Nephron (organoid): ENCODE measurements around the gene TECPR1.

Source experiments
- H3K27ac Mint-ChIP-seq, 3 experiments: 2 replicates each; pipeline ENCODE4 v1.8.0; 2020; ENCODE audit warnings: mixed read lengths in 3 of 3, mild to moderate bottlenecking in 2 of 3, moderate library complexity in 1 of 3
- H3K27me3 Mint-ChIP-seq: 2 replicates; pipeline ENCODE4 v1.8.0; 2021; ENCODE audit warnings: low read depth, mild to moderate bottlenecking, moderate library complexity, mixed read lengths
- H3K36me3 Mint-ChIP-seq: 2 replicates; pipeline ENCODE4 v1.8.0; 2020; ENCODE audit warnings: low read depth, mixed read lengths
- H3K4me1 Mint-ChIP-seq: 2 replicates; pipeline ENCODE4 v1.8.0; 2020; ENCODE audit warnings: mixed read lengths
- H3K4me3 Mint-ChIP-seq, 3 experiments: 2 replicates each; pipeline ENCODE4 v1.8.0; 2020; ENCODE audit warnings: mild to moderate bottlenecking in 3 of 3, mixed read lengths in 3 of 3, moderate library complexity in 2 of 3
- H3K9me3 Mint-ChIP-seq: 2 replicates; pipeline ENCODE4 v1.8.0; 2020; ENCODE audit warnings: mixed read lengths
- CTCF ChIP-seq, 3 experiments: fragments of 200-600 bp; sonication (generic); IDR thresholded peaks; one replicate each; pipeline ENCODE4 v1.5.0; 2021; ENCODE audit warnings: antibody characterized with exemption in 3 of 3; ENCODE audit not compliant: unreplicated experiment in 3 of 3

Gene TECPR1

GRCh38 chr7:98185101-98185500 lies 66.9 kb downstream of the TECPR1 start:
- H3K27me3 Mint-ChIP-seq: no peaks in the 10 kb centered on the region
- H3K9me3 Mint-ChIP-seq: peaks cover 11% of the 10 kb centered on the region
- no peaks in the 10 kb centered on the region for H3K4me1 Mint-ChIP-seq
- H3K36me3 Mint-ChIP-seq: peaks cover 67% of the 10 kb centered on the region
- H3K27ac Mint-ChIP-seq: no peak overlapping the region
- no peak overlapping the region for H3K4me3 Mint-ChIP-seq
- TF ChIP-seq CTCF (IDR thresholded peaks at IDR 0.05; ENCODE audit: unreplicated experiment in 3 of 3): no peak

DNA sequence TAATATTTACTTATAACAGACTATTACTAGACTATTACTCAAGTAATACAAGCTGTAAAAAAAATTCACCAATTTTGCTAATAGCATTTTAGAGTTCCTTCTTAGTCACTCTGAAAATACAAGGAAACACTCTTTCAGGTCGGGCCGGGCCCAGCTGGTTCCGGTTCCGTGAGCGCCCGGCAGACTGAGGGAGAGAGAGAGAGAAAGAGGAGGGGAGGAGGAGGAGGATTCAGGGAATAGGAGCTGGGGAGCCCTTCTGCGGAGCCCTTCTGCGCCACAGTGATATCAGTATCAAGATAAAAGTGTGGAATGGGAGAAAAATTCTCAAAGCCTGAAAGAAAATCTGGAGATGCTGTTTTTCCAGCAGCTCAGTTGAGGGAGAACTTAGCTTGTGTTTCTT lies 71.3 kb downstream of the TECPR1 start:
- Mint-ChIP-seq H3K9me3 (no peaks in the 10 kb centered on the region), H3K36me3 (peaks cover 35% of the 10 kb centered on the region), H3K4me3 (no peak overlapping the region), H3K27ac (no peak overlapping the region), H3K27me3 (no peaks in the 10 kb centered on the region), H3K4me1 (no peaks in the 10 kb centered on the region)
- TF ChIP-seq CTCF (IDR thresholded peaks at IDR 0.05; ENCODE audit: unreplicated experiment in 3 of 3): no peak

GRCh38 chr7:98178762-98179490 lies 73.1 kb downstream of the TECPR1 start:
- Mint-ChIP-seq H3K4me1 (no peaks in the 10 kb centered on the region), H3K27me3 (no peaks in the 10 kb centered on the region), H3K27ac (no peak overlapping the region), H3K4me3 (no peak overlapping the region), H3K9me3 (no peaks in the 10 kb centered on the region), H3K36me3 (peaks cover 32% of the 10 kb centered on the region)
- no peak for TF ChIP-seq CTCF (IDR thresholded peaks at IDR 0.05; ENCODE audit: unreplicated experiment in 3 of 3)

GRCh38 chr7:98178321-98178720 lies 73.7 kb downstream of the TECPR1 start:
- Mint-ChIP-seq H3K27me3 (no peaks in the 10 kb centered on the region), H3K36me3 (peaks cover 29% of the 10 kb centered on the region), H3K27ac (no peak overlapping the region), H3K4me1 (no peaks in the 10 kb centered on the region), H3K4me3 (no peak overlapping the region), H3K9me3 (no peaks in the 10 kb centered on the region)
- TF ChIP-seq CTCF (IDR thresholded peaks at IDR 0.05; ENCODE audit: unreplicated experiment in 3 of 3): no peak

DNA sequence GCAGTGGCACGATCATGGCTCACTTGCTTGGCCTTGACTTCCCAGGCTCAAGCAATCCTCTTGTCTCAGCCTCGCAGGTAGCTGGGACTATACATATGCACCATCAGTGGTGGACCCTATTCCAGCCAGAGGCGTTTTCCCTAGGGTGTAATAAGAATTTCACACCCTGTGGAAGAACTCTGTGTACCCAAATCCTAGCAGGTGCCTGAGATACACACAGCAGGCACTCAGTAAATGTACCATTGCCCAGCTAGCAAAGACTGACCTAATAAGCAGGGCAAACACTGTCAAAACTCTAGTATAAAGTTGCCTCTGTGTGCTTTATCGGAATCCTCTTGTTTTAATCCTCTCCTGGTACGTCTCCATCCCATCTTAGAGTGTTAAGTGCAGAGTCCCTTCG lies 74.5 kb downstream of the TECPR1 start:
- no peaks in the 10 kb centered on the region for H3K9me3 Mint-ChIP-seq
- no peak overlapping the region for H3K4me3 Mint-ChIP-seq
- no peak overlapping the region for H3K27ac Mint-ChIP-seq
- no peak for TF ChIP-seq CTCF (IDR thresholded peaks at IDR 0.05; ENCODE audit: unreplicated experiment in 3 of 3)
- H3K4me1 Mint-ChIP-seq: no peaks in the 10 kb centered on the region
- H3K36me3 Mint-ChIP-seq: peaks cover 27% of the 10 kb centered on the region
- H3K27me3 Mint-ChIP-seq: no peaks in the 10 kb centered on the region

GRCh38 chr7:98175260-98175940 lies 76.6 kb downstream of the TECPR1 start:
- no peak for TF ChIP-seq CTCF (IDR thresholded peaks at IDR 0.05; ENCODE audit: unreplicated experiment in 3 of 3)
- H3K27ac Mint-ChIP-seq: no peak overlapping the region
- peaks cover 18% of the 10 kb centered on the region for H3K36me3 Mint-ChIP-seq
- H3K4me1 Mint-ChIP-seq: no peaks in the 10 kb centered on the region
- H3K4me3 Mint-ChIP-seq: no peak overlapping the region
- H3K9me3 Mint-ChIP-seq: no peaks in the 10 kb centered on the region
- H3K27me3 Mint-ChIP-seq: no peaks in the 10 kb centered on the region
